Tibial nerve (tissue), 4 donors: Measurements from ENCODE around the gene MRPL40. TPM values are rescaled to one million over a fixed set of nuclear protein-coding genes. Genes with fewer than 3 reads are reported as not detected.

Source experiments
- DNase-seq, 2 donors: peaks; one replicate each; pipeline ENCODE4 v3.0.0-alpha.2; 2019; ENCODE audit warnings: low spot score in 2 of 2
- H3K27ac ChIP-seq, 4 donors: fragments of 200-600 bp; sonication (generic) in 3 of 4; one replicate each; pipeline ENCODE4 v1.5.1; 2017 to 2019; ENCODE audit warnings: mild to moderate bottlenecking in 1 of 4
- H3K27me3 ChIP-seq, 2 donors: fragments of 200-600 bp; sonication (generic) in 1 of 2; one replicate each; pipeline versions ENCODE4 v1.5.1 to v1.6.0; 2017 to 2019
- H3K36me3 ChIP-seq, 3 donors: fragments of 200-600 bp; sonication (generic); one replicate each; pipeline ENCODE4 v1.5.1; 2018 to 2019
- H3K4me1 ChIP-seq, 4 donors: fragments of 200-600 bp; sonication (generic) in 3 of 4; one replicate each; pipeline ENCODE4 v1.5.1; 2017 to 2019
- H3K4me3 ChIP-seq, 4 donors: fragments of 200-600 bp; sonication (generic) in 3 of 4; one replicate each; pipeline ENCODE4 v1.5.1; 2017 to 2019; ENCODE audit warnings: mild to moderate bottlenecking in 1 of 4, moderate library complexity in 1 of 4
- H3K9me3 ChIP-seq, 4 donors: fragments of 200-600 bp; sonication (generic) in 3 of 4; one replicate each; pipeline ENCODE4 v1.5.1; 2017 to 2019
- CTCF ChIP-seq, 5 experiments: fragments of 200-600 bp in 3 of 5; fragments of 450-650 bp in 2 of 5; sonication (generic) in 3 of 5; IDR thresholded peaks; one replicate each; pipeline ENCODE4 v1.5.1; 2016 to 2019; ENCODE audit warnings: antibody characterized with exemption in 5 of 5, mild to moderate bottlenecking in 3 of 5, moderate library complexity in 2 of 5
- EP300 ChIP-seq, 2 donors: sonication (generic); formaldehyde crosslinking; IDR thresholded peaks; one replicate each; pipeline ENCODE4 v1.6.1; 2017; ENCODE audit warnings: antibody characterized with exemption in 2 of 2, mild to moderate bottlenecking in 1 of 2
- POLR2A ChIP-seq, 2 donors: fragments of 450-650 bp; IDR thresholded peaks; one replicate each; pipeline ENCODE4 v1.6.1; 2017; ENCODE audit warnings: antibody characterized with exemption in 2 of 2, mild to moderate bottlenecking in 2 of 2, moderate library complexity in 2 of 2
- WGBS, 2 donors: methylation state at CpG; one replicate each; pipeline ENCODE4 v1.1.5; 2018; 5-methylcytosine and 5-hydroxymethylcytosine counted together
- total RNA-seq, 4 donors: library from RNA; depleted of rRNA; stranded (reverse); fragments of >200 nt; gene quantifications; one replicate each; pipeline ENCODE4 v1.1.0, GENCODE V29; 2016

The MRPL40 gene
- total RNA-seq, 4 donors from 2014 or later = 11.4 to 37.8 (median 23.8) TPM

DNA sequence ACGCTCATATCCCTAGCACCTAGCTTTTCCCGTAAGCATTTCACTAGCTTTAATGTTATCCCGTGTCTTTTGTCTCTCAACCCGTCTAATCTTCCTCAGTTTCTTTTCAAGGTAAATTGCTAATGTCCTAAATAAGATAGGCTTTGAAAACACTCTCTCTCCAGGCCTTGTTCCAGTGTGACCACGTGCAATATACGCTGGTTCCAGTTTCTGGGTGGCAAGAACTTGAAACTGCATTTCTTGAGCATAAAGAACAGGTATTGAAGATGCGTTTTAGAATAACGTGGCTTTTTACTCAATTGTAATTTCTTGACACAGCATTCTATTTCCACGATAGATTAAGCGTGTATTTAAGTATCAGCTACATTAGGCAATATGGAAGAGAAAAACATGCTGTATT, 48.4 kb downstream of the MRPL40 start:
- H3K9me3 ChIP-seq = no peaks in the 10 kb centered on the region
- TF ChIP-seq CTCF (IDR thresholded peaks at IDR 0.05) = no peak
- no peak for TF ChIP-seq EP300 (IDR thresholded peaks at IDR 0.05)
- H3K4me1 ChIP-seq = peaks cover 0 to 35% (median 16%) of the 10 kb centered on the region in 4 donors
- H3K36me3 ChIP-seq = no peaks in the 10 kb centered on the region
- no peak for DNase-seq
- 66 to 68% methylated on average over 10 of the region's 10 CpGs for WGBS, 2 donors
- no peaks in the 10 kb centered on the region for H3K27me3 ChIP-seq
- no peak overlapping the region for H3K27ac ChIP-seq
- H3K4me3 ChIP-seq = no peak overlapping the region

DNA sequence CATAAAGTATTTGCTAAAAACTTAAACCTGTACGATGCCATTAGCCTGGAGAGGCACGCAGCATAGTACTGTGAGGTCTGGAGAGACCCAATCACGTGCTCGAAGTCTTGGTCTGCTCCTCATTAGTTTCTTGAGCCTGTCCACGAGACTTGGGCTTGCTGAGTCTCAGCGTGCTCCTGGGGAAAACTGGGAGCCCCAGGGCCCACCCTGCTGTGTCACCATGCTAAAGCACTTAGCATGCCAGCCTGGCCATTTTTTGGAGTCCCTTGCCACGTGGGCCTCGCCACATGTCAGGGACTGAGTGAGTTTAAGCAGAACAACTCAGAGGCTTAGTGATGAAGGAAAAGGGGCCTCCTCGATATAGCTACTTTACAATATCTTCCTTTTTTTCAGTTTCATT, 50.0 kb downstream of the MRPL40 start:
- Histone ChIP-seq H3K9me3 (no peaks in the 10 kb centered on the region), H3K36me3 (no peaks in the 10 kb centered on the region), H3K27ac (no peak overlapping the region), H3K27me3 (no peaks in the 10 kb centered on the region), H3K4me1 (peaks cover 0 to 20% (median 12%) of the 10 kb centered on the region in 4 donors), H3K4me3 (no peak overlapping the region)
- no peak for TF ChIP-seq CTCF (IDR thresholded peaks at IDR 0.05)
- no peak for TF ChIP-seq EP300 (IDR thresholded peaks at IDR 0.05)
- no peak for TF ChIP-seq POLR2A (IDR thresholded peaks at IDR 0.05)
- 91 to 93% methylated on average over 9 of the region's 9 CpGs for WGBS, 2 donors
- DNase-seq = no peak

GRCh38 chr22:19483481-19484244, 51.3 kb downstream of the MRPL40 start:
- H3K27me3 ChIP-seq = no peaks in the 10 kb centered on the region
- H3K4me1 ChIP-seq = peaks cover 0 to 8% (median 4%) of the 10 kb centered on the region in 4 donors
- H3K36me3 ChIP-seq = no peaks in the 10 kb centered on the region
- no peak for DNase-seq
- no peak for TF ChIP-seq CTCF (IDR thresholded peaks at IDR 0.05)
- TF ChIP-seq EP300 (IDR thresholded peaks at IDR 0.05) = no peak
- TF ChIP-seq POLR2A (IDR thresholded peaks at IDR 0.05) = no peak
- WGBS, 2 donors = 84% methylated on average over 8 of the region's 8 CpGs
- no peaks in the 10 kb centered on the region for H3K9me3 ChIP-seq
- no peak overlapping the region for H3K27ac ChIP-seq
- H3K4me3 ChIP-seq = no peak overlapping the region

Other genes starting within 250 kb of the MRPL40 start
- 10 to 100 TPM; 22.6 to 35.9 (median 26.8) TPM for gene CLTCL1, start 140.8 kb upstream of the MRPL40 start, total RNA-seq
- 10 to 100 TPM; 18.8 to 31.6 (median 24.7) TPM for gene HIRA, start 812 bp upstream of the MRPL40 start, total RNA-seq
- 100 to 1,000 TPM in 1 of 4 donors, 10 to 100 TPM in 3; 58.5 to 101 (median 75.1) TPM for gene C22orf39, start 15.2 kb downstream of the MRPL40 start, total RNA-seq
- 10 to 100 TPM; 26.9 to 38.1 (median 30.1) TPM for gene UFD1, start 46.6 kb downstream of the MRPL40 start, total RNA-seq
- under 1 TPM in 1 of 4 donors, not detected in 3; 0.98 TPM for gene CDC45, start 47.4 kb downstream of the MRPL40 start, total RNA-seq
- 100 to 1,000 TPM; 102 to 226 (median 170) TPM for gene CLDN5, start 91.9 kb downstream of the MRPL40 start, total RNA-seq